SK-N-SH (cell line): ENCODE measurements around the gene MAMDC2. TPM values are rescaled to one million over a fixed set of nuclear protein-coding genes. Genes with fewer than 3 reads are reported as not detected.

Source experiments
- CTCF ChIA-PET: fragments of 300-600, 350-600 bp; formaldehyde crosslinking; extraction: SDS; loops from one replicate; lab custom pipeline; 2021; lab: Yijun Ruan, JAX
- POLR2A ChIA-PET: fragments of 350-600 bp; sonication (Branson Sonifier 250); formaldehyde crosslinking; extraction: SDS; loops from one replicate; lab custom pipeline; 2020; ENCODE audit warnings: antibody characterized with exemption, inconsistent platforms; lab: Yijun Ruan, JAX
- DNase-seq: peaks from one replicate; pipeline ENCODE4 v3.0.0; 2012
- H2AFZ ChIP-seq: fragments of 200-600 bp; sonication (generic); 2 replicates; pipeline ENCODE4 v1.8.1; 2016; ENCODE audit warnings: antibody characterized with exemption, mild to moderate bottlenecking, low read depth
- H3F3A ChIP-seq: fragments of 200-600 bp; sonication (generic); replicated peaks from 2 replicates; pipeline ENCODE3; 2016; ENCODE audit warnings: antibody characterized with exemption, mild to moderate bottlenecking; ENCODE audit not compliant: insufficient read depth
- H3K27ac ChIP-seq, 2 experiments: fragments of 200-500 bp in 1 of 2; fragments of 200-600 bp in 1 of 2; sonication (Bioruptor generic) in 1 of 2; sonication (generic), shearing (Covaris generic) in 1 of 2; 2 replicates each; pipeline versions ENCODE4 v1.5.1 to v1.6.1; 2014 to 2016; ENCODE audit warnings: low read depth in 2 of 2, inconsistent platforms in 1 of 2, low read length in 1 of 2, mild to moderate bottlenecking in 1 of 2, mixed read lengths in 1 of 2
- H3K27me3 ChIP-seq: fragments of 200-600 bp; sonication (generic), shearing (Covaris generic); 2 replicates; pipeline ENCODE4 v1.6.1; 2016; ENCODE audit warnings: mixed run types; ENCODE audit not compliant: insufficient read depth
- H3K36me3 ChIP-seq, 2 experiments: fragments of 200-500 bp in 1 of 2; fragments of 200-600 bp in 1 of 2; sonication (Bioruptor generic) in 1 of 2; sonication (generic) in 1 of 2; replicated peaks in 1 of 2; 2 replicates each; pipeline versions ENCODE3 to v1.5.1; 2014 to 2016; ENCODE audit warnings: low read length in 1 of 2, mild to moderate bottlenecking in 1 of 2; ENCODE audit not compliant: insufficient read depth in 2 of 2, control insufficient read depth in 1 of 2
- H3K4me1 ChIP-seq, 2 experiments: fragments of 200-500 bp in 1 of 2; fragments of 200-600 bp in 1 of 2; sonication (Bioruptor generic) in 1 of 2; sonication (generic), shearing (Covaris generic) in 1 of 2; 2 replicates each; pipeline versions ENCODE4 v1.5.1 to v1.6.1; 2014 to 2016; ENCODE audit warnings: low read depth in 1 of 2, low read length in 1 of 2, mixed run types in 1 of 2; ENCODE audit not compliant: insufficient read depth in 2 of 2, control insufficient read depth in 1 of 2
- H3K4me2 ChIP-seq: fragments of 200-600 bp; sonication (generic), shearing (Covaris generic); 2 replicates; pipeline ENCODE4 v1.6.1; 2017; ENCODE audit warnings: mixed run types
- H3K4me3 ChIP-seq, 2 experiments: fragments of 200-500 bp in 1 of 2; fragments of 200-600 bp in 1 of 2; sonication (Bioruptor generic) in 1 of 2; sonication (generic), shearing (Covaris generic) in 1 of 2; 2 replicates each; pipeline versions ENCODE4 v1.5.1 to v1.8.1; 2014 to 2016; ENCODE audit warnings: low read depth in 2 of 2, inconsistent platforms in 1 of 2, low read length in 1 of 2, mild to moderate bottlenecking in 1 of 2, mixed read lengths in 1 of 2, moderate library complexity in 1 of 2
- H3K79me2 ChIP-seq: fragments of 200-600 bp; sonication (generic); 2 replicates; pipeline ENCODE4 v1.8.1; 2017; ENCODE audit warnings: mild to moderate bottlenecking; ENCODE audit not compliant: insufficient read depth
- H3K9ac ChIP-seq: fragments of 200-600 bp; sonication (generic); 2 replicates; pipeline ENCODE4 v1.6.1; 2017; ENCODE audit warnings: mixed run types
- H3K9me2 ChIP-seq: fragments of 200-600 bp; sonication (generic); 2 replicates; pipeline ENCODE4 v1.6.1; 2017; ENCODE audit warnings: mixed run types
- H3K9me3 ChIP-seq: fragments of 200-600 bp; sonication (generic); 2 replicates; pipeline ENCODE4 v1.6.1; 2017; ENCODE audit warnings: mixed run types, mild to moderate bottlenecking, moderate library complexity
- H4K20me1 ChIP-seq: fragments of 200-600 bp; sonication (generic); 2 replicates; pipeline ENCODE4 v1.6.1; 2017; ENCODE audit warnings: mild to moderate bottlenecking, mixed run types; ENCODE audit not compliant: insufficient read depth
- EP300 ChIP-seq, 2 experiments: IDR thresholded peaks; 2 replicates each; pipeline versions ENCODE4 v1.4.0 to v1.6.1; 2012; ENCODE audit warnings: borderline replicate concordance in 1 of 2, low read depth in 1 of 2, low read length in 1 of 2
- FOSL2 ChIP-seq: IDR thresholded peaks from 2 replicates; pipeline ENCODE4 v1.4.0; 2012; ENCODE audit warnings: low read depth, mild to moderate bottlenecking, moderate library complexity, borderline replicate concordance
- FOXJ3 ChIP-seq: sonication (generic); formaldehyde crosslinking; IDR thresholded peaks from 2 replicates; pipeline ENCODE4 v1.5.1; 2020; ENCODE audit warnings: mild to moderate bottlenecking, missing genetic modification reagents
- FOXM1 ChIP-seq: IDR thresholded peaks from 2 replicates; pipeline ENCODE4 v1.4.0; 2012; ENCODE audit warnings: low read depth, mild to moderate bottlenecking
- GATA2 ChIP-seq: sonication (generic); formaldehyde crosslinking; IDR thresholded peaks from 2 replicates; pipeline ENCODE4 v1.5.0; 2020; ENCODE audit warnings: mild to moderate bottlenecking, missing genetic modification reagents
- JUND ChIP-seq: IDR thresholded peaks from 2 replicates; pipeline ENCODE4 v1.4.0; 2012
- MAX ChIP-seq: IDR thresholded peaks from 2 replicates; pipeline ENCODE4 v1.4.0; 2012; ENCODE audit warnings: low read depth
- MEF2A ChIP-seq: IDR thresholded peaks from 2 replicates; pipeline ENCODE4 v1.4.0; 2012; ENCODE audit warnings: low read depth, borderline replicate concordance
- NFIC ChIP-seq: IDR thresholded peaks from 2 replicates; pipeline ENCODE4 v1.4.0; 2012; ENCODE audit warnings: borderline replicate concordance
- RAD21 ChIP-seq: IDR thresholded peaks from 2 replicates; pipeline ENCODE4 v1.6.1; 2012; ENCODE audit warnings: mild to moderate bottlenecking, low read length
- RCOR1 ChIP-seq: fragments of 150-350 bp; IDR thresholded peaks from 2 replicates; pipeline ENCODE4 v1.6.1; 2017; ENCODE audit warnings: antibody characterized with exemption, low read length
- REST ChIP-seq: IDR thresholded peaks from 2 replicates; pipeline ENCODE4 v1.6.1; 2012; ENCODE audit warnings: mild to moderate bottlenecking, low read depth, low read length, moderate library complexity
- RFX5 ChIP-seq: IDR thresholded peaks from 2 replicates; pipeline ENCODE4 v1.6.1; 2012; ENCODE audit warnings: mild to moderate bottlenecking, improper control_type of control experiment, low read length
- SMC3 ChIP-seq: IDR thresholded peaks from 2 replicates; pipeline ENCODE4 v1.6.1; 2012; ENCODE audit warnings: low read depth, low read length, improper control_type of control experiment
- TAF1 ChIP-seq: IDR thresholded peaks from 2 replicates; pipeline ENCODE4 v1.6.1; 2012; ENCODE audit warnings: low read depth, mild to moderate bottlenecking, low read length, moderate library complexity, borderline replicate concordance
- TCF12 ChIP-seq: IDR thresholded peaks from 2 replicates; pipeline ENCODE4 v1.4.0; 2012
- USF1 ChIP-seq: IDR thresholded peaks from 2 replicates; pipeline ENCODE4 v1.4.0; 2012; ENCODE audit warnings: low read depth, borderline replicate concordance
- YY1 ChIP-seq: IDR thresholded peaks from 2 replicates; pipeline ENCODE4 v1.4.0; 2012; ENCODE audit warnings: low read depth, mild to moderate bottlenecking
- WGBS: methylation state at CpG from one replicate; pipeline ENCODE4 v1.1.6; 2017; ENCODE audit warnings: low lambda C conversion rate; 5-methylcytosine and 5-hydroxymethylcytosine counted together
- polyA plus RNA-seq, 3 experiments: library from polyadenylated mRNA; depleted of rRNA; stranded (reverse); fragments of >200 nt; gene quantifications; 2 replicates each; pipeline ENCODE4 v1.2.3, GENCODE V29; 2012

MAMDC2 gene
- polyA plus RNA-seq, 1 of the 3 experiments (the other 2 are of a cell fraction) = not detected

GRCh38 chr9:70123695-70124094, 80.0 kb downstream of the MAMDC2 start:
- TF ChIP-seq EP300 (IDR thresholded peaks at IDR 0.05; ENCODE audit: borderline replicate concordance in 1 of 2, low read depth in 1 of 2, low read length in 1 of 2) (no peak), TAF1 (no peak), MAX (no peak), NFIC (no peak), RAD21 (no peak), FOXM1 (no peak), TCF12 (no peak), FOSL2 (no peak), USF1 (no peak), SMC3 (no peak), RCOR1 (no peak), REST (no peak), RFX5 (no peak), FOXJ3 (CRISPR knock-in tag) (no peak), YY1 (no peak), GATA2 (CRISPR knock-in tag) (no peak), MEF2A (no peak), JUND (no peak)
- Histone ChIP-seq H3K9ac (no peak overlapping the region), H3K9me2 (no peaks in the 10 kb centered on the region), H3K4me3 (no peak overlapping the region), H2AFZ (no peak overlapping the region), H3K4me1 (peaks cover 10 to 20% of the 10 kb centered on the region in 2 experiments), H3K79me2 (no peaks in the 10 kb centered on the region), H4K20me1 (no peaks in the 10 kb centered on the region), H3K4me2 (no peak overlapping the region), H3K27ac (no peak overlapping the region), H3F3A (peaks cover 22% of the 10 kb centered on the region), H3K27me3 (no peaks in the 10 kb centered on the region), H3K9me3 (no peaks in the 10 kb centered on the region), H3K36me3 (no peaks in the 10 kb centered on the region)
- POLR2A ChIA-PET = no interaction called here
- 87% methylated on average over 4 of the region's 4 CpGs for WGBS
- CTCF ChIA-PET = interaction anchor here (1.0 to 9.1 kb wide), 2 partner anchors 12 to 153 kb away, joined by 3 to 89 read pairs; no protein-coding TSS in a partner anchor
- DNase-seq = no peak
